NCI-H2107 (cell line): ENCODE measurements around the gene CACNA1C.

Experiments used
- DNase-seq: peaks from one replicate; lab custom pipeline; 2025; lab: John Stamatoyannopoulos, UW

Gene CACNA1C

DNA sequence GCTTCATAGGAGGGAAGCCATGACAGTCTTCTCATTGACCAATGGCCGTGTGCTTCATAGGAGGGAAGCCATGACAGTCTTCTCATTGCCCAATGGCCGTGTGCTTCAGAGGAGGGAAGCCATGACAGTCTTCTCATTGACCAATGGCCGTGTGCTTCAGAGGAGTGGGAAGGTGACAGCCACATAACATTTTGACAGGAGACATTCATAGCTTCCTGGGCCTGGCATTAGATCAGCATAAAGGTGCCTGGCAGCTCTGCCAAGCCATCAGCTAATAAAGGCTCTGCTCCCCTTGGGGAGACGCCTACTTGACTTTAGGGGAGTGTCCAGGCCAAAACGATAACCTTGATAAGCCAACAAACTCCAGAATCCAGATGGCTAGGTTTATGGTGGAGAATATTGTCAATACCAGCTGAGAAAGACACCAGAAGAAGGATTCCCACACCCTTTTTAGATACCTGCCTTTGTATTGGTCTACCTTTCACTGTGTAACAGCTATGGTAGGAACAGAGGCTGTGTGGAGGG is 468.0 kb downstream of the CACNA1C start:
- no peak for DNase-seq

DNA sequence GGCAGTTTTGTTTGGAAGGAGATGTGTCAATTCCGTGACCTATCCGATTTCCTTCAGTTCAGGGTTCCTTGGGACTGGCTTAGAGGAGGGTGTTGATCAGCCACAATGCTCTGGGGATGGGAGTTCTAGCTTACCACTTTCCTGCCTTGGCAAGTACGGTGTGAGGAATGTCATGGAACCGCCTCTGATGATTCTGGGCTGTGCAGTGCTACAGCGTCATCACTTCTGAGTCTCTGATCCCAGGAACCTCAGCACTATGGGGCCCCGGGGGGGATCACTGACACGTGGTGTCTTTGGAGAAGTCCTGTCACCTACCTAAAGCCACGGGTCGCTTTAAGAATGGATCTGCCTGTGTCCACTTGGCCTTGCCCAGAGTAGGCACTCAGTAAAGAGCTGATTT is 470.5 kb downstream of the CACNA1C start:
- no peak for DNase-seq

DNA sequence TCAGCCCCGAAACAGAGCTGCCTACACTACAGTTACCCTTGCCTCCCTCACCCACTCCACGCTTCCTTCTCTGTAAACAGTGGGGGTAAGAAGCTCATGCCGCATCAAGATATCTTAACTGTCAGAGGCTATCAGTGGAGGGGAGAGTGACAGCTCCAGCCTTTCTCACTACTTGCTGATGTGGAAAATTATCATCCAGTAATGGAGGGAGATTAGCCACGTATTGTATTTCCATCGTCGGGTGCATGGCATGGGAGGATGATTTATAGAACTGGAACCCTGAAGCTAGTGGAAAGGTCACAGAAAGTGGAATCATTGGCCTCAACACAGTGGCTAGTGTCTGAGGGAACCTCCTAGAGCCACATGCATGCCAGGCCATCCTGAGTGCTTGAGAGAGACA is 471.1 kb downstream of the CACNA1C start:
- no peak for DNase-seq

DNA sequence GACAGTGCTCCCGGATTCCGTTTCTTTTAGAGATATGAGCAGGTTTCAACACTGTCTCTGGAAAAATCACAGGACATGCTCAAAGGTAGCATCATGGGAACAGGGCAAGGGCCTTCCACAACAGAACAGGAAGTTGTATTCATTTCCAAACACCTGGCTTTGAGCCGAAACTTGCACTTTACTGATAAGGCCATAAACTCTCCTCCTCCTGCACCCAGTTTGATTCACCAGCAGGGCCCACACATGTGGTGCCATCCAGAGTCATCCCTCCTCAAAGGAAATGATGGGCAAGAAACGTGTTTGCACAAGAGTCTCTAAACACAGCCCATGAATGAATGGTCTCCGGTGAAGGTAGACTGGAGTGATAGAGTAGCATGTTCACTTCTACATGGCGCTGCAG is 473.6 kb downstream of the CACNA1C start:
- DNase-seq: no peak

DNA sequence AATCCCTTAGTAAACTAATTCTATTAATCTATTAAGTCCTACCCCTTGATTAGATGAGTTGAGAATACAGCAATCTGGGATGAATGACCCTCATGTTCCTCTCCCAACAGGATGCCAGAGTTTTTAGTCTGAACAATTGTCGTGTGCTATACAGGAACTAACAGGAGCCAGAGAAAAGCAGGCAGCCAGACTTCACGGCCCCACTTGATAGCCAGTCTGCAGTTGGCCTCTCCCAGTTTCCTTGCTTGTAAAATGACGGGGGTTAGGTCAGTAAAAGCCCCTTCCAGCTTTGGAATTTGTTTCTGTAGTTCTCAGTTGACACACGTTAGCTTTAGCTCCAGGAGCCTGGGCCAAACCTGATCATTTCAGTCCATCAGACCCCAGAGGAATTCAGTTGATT is 475.2 kb downstream of the CACNA1C start:
- no peak for DNase-seq

DNA sequence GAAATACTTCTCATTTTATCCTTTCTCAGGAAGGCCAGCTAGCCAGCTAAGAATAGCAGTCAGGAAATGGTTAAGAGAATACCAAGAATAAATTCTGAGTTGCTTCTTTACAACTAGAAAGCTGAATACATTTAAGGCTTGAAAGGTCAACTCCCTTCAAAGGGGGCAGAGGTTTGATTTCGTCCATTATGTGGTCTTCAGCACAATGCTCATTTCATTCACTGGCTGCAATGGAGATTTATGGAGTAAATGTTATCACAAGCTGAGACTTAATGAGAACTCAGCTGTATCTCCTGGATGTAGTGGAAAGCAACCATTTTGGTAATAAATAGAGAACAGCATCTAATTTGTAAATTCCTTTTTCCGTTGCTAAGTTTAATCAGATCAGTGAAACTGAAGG is 477.0 kb downstream of the CACNA1C start:
- DNase-seq: no peak

DNA sequence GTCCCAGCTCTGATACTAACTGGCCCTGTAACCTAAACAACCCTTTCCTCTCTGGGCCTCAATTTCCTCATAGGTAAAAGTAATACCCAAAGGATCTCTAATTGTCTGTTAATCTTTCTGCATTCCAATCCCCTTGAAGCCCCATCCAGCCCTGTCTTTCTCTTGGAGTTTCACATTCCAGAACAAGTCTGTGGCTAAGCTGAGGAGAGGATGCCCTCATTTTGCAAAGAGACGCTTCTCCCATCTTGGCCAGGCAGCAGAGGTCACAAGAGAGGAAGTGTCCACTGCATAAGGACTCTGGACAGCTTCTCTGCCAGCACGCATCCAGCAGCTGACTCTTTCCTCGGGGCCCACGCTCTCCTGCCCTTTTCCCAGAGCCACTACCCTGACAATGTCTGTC is 478.6 kb downstream of the CACNA1C start:
- DNase-seq: no peak

DNA sequence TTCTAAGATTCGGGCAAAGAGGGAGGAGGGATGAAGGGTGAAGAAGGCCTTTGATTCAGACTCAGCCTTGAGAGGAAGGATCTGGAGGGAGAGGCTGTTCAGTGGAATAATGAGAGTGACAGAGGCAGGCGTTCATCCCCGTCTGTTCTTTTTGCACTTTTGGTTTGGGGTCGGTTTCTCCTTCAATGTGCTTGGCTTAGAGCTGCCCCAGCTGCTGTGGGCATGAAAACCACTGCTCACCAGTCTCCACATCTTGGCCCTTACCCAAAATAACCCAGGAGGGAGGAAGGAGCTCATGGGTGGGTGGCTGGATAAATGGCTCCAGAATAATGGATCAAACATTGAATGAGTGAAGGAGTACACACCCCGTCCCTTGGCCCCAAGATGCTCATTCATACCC is 480.2 kb downstream of the CACNA1C start:
- DNase-seq: no peak

DNA sequence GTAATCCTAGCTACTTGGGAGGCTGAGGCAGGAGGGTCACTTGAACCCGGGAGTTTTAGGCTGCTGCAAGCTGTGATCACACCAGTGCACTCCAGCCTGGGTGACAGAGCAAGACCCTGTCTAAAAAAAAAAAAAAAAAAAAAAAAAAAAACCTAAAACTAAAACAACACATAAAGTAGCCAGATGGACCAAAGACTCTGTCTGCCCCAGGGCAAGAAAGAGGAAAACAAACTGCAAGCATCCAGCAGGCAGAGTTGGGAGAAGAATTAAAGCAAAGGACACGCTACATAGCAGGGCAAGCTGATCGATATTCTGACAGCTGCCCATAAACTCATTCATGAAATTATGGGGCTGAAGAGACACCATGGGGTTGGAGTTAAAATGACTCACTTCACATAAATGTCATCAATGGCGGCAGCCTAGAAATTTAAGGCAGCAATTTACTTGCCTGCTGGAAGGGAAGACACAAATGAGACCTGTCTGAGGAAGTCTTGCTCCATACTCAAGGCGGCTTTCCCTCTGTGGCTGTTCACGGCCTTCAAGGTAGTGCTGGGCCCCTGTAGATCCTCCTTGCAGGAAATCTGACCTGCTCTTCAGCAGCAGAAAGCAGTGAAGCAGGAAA is 482.9 kb downstream of the CACNA1C start:
- DNase-seq: no peak

DNA sequence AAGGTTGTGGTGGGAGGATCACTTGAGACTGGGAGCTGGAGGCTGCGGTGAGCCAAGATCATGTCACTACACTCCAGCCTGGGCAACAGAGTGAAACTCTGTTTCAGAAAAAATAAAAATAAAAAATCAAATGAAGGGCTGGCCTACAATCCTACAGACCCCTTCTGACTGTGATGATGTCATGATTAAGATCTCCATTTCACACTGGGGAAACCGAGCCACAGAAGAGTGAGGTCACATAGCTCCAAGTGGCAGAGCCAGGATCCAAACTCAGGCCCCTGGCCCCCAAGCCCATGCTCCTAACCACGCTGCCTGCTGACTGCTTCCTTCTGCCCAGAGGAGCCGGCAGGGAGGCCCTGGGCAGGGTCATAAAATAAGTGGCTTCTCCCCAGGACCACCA is 483.9 kb downstream of the CACNA1C start:
- DNase-seq: no peak

DNA sequence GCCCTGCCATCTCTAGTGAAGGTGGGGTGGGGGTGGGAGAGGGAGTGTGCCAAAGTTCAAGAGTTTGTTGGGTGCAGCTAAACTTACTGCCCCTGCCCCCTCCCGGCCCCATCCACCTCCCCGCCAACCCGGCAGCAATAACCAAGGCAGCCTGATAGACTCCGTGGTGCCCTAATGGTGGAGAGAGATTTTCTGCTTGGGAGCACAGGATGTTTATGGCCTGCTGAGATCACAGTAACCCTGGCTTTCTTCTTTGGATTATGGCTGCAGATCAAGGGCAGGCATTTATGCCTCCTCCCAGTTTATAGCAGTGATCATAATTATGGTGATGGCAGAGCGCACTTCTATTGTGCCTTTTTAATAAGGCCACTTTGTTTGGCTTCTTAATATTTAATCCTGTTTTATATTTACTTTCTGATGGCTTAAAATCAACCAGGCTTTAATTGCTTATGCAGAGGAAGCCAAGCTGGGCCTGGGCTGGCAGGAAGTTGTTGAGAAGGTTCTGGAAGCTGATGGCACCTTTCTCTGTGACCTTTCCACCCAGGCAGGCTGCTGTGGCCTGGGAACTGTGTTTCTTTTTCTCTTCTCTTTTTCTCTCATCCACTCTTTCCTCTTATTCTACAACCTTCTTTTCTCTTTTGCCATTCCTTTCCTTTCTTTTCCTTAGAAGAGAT is 485.2 kb downstream of the CACNA1C start:
- DNase-seq: no peak

DNA sequence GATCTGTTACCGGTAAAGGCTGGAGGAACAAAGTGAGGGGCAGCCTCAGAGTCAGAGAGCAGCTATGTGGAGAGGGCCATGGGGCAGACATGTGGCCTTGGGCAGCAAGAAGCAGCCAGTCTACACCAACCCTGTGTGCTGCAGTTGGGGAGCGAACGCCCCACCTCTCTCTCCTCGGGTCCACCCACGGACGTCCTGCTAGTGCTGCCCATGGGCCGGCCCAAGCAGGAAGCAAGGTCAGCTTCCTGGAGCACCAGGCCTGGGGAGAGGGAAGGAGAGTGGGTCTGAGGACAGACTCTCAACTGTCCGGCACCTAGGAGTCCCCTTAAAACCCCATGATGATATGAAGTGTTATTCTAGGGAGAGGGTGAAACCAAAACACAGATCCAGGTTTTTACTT is 487.2 kb downstream of the CACNA1C start:
- no peak for DNase-seq

DNA sequence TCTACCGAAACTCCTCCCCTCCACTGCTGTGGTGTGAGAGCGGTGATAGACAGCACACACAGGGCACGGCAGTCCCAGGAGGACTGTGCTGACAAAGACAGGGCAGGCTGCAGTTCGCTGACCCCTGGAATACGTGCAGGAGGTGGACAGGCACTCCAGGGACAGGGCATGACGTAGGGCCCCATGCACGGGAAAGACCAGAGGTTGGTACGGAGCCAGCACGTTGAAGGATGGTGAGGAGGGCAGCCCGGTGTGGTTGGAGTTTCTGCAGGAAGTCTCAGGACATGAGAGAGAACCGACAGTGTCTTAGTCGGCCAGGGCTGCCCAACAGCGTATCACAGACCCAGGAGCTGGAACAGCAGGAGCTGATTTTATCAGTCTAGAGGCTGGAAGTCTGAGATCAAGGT is 487.8 kb downstream of the CACNA1C start:
- no peak for DNase-seq

DNA sequence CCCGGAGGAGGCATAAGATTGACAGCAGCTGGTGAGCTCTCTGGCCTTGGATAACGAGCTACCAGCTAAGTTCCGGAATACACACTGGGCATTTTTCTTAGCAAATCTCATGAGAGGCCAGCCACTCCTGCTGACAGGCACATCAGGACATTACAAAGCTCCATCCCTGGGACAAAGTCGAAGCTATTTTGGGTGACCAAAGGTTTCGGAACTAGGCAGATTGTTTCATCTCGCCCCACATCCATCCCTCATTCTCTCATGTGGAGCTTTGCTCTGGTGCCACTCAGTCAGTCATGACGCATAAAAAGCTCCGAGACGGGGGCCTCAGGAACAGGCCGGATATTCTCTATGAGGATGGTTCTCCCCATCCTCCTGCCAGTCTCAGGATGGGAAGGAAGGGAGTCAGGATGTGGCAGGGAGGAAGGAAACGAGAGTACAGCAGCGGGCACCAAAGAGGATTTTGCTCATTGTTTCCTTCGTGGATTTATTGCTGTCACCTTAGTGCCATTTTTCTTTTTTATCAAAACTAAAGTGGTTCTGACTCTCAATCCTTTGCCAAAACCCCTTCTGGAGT is 488.9 kb downstream of the CACNA1C start:
- DNase-seq: no peak

DNA sequence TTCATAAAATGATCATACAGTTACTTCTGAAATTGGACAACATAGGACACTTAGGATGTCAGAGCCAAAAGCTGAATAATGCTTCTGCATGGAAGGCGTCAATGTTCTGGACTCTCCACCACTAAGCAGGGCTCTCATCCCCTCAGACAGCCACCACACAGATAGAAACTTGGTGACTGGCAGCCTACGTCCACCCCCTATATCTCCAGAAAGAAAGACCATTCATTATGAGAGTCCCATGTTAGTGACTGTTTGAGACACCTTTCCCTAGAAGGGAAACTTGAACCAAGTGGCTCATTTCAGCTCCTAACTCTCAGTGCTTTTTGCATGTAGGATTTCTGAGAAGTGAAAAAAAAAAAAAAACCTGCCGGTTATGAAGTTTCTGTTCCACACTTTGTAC is 491.0 kb downstream of the CACNA1C start:
- DNase-seq: no peak

DNA sequence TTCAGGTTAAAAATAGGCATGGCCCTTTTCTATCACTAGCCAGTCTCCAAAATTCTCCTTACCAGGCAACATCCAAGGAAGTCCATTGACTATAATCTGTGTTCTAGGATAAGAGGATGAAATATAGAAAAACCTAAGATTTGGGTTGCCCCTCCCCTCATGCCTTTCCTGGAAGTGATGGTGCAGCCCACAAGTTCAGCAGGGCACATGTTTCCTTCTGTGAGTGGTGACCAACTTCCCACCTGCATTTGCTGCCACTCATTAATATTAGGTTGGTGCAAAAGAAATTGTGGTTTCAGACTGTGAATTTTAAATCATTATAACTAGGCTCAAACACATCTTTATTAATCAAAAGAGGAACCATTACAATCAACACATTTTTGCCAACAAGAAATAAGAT is 491.4 kb downstream of the CACNA1C start:
- no peak for DNase-seq

DNA sequence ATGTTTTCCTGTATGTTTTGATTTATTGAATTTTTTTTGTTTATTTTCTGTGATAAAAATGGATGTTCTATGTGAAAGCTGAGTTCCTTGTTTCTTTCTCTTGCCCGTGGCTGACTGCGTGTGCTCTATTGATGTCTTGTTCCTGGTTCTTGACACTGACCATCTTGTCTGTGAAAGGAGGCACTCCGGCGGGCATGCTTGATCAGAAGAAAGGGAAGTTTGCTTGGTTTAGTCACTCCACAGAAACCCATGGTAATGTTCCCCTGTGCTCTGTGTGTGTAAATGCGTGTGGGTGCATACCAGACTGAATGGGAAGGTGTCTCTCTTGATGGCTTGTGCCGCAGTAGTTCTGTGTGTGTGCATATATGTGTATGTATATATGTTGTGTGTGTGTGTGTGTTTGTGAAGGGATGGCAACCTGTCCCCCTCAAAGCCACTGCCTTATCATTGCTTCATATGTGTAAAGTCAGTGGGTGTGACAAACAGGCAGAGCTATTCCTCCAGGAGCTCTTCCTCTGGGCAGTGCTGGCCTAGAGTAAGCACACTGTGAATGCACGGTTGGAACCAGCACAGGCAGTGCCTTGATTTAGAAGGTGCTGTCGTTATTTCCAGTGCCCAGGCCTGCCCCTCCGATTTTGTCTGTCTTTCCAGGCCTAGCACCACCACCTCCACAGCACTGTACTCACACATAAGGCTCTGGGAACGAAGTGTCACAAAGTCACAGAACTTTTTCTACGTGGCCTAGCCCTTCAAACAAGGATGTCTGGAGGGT is 494.7 kb downstream of the CACNA1C start:
- DNase-seq: no peak

DNA sequence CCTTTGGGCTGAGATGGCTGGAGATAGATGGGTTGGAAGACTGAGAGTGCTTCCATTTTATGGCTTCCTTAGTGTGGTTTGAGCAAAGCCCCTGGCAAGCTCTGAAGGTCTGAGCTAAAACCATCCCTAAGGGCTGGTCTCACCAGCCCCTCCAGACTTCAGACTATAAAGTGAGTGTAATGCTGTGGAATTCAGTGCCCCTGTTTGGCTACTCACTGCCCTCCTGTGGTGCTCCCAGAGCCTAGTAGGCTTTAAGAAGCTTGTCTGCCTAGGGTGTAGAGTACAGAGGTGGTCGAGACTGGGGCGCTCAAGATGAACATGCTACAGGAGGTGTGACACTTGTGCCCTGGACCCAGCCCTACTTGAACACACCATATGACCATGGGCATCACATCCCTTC is 495.3 kb downstream of the CACNA1C start:
- no peak for DNase-seq

DNA sequence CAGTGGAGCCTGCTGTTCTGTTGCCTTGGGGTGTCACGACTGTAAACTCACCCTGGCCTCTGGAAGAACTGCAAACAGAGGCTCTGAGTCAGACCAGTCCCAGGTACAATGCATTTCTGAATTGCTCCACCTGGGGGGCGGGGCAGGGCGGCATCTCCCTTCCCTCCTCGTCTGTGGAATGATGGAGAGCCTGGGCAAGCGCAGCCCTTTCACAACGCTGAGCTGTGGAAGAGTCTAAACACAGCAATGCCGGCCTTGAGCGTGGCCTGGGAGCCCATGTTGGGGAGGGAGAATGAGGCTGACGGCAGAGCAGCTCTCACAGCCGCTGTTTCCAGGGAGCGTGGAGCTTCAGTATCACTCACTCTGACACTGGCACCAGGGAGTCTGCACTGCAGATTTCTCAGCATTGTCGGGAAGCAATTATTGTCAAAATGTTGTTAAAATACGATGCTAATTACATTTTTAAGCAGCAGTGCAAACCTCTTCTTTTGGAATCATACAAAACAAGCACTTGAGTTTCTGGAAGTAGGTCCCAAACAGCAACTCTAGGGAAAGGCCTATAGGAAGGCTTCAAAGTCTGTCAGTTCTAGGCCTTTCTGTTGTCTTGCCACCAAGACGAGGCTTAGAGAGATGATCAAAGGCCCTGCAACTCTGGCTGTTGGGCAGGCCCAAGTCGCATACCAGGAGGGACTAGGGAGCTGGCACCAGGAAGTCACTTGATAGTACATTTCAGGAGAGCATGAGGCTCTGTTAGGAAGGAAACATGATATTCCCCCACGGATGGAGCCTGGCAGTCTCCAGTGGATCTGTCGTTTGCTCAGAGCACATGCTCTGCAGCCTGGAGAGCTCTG is 498.0 kb downstream of the CACNA1C start:
- DNase-seq: no peak

DNA sequence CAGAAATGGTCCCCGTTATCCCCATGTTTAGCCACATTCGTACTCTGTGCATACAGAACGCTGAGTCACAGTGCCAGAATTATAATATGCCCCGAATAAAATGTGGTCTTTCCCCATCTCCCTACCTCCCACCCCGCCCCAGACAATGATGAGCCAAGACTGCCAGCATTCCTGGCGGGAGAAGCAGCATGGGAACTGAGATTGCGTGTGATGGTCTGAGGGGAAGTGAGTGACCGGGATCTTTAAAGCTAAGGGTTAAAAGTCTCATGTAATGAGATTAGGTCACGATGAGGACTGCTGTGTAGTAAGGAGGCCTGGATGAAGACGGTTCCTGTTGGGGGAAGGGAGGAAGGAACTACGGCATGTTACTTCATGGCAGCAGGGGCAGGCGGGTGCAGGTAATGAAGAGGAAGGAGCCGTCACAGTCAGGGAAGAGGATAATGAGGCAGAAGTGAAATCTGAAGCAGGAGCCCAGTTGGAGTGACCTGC is 498.7 kb downstream of the CACNA1C start:
- no peak for DNase-seq

DNA sequence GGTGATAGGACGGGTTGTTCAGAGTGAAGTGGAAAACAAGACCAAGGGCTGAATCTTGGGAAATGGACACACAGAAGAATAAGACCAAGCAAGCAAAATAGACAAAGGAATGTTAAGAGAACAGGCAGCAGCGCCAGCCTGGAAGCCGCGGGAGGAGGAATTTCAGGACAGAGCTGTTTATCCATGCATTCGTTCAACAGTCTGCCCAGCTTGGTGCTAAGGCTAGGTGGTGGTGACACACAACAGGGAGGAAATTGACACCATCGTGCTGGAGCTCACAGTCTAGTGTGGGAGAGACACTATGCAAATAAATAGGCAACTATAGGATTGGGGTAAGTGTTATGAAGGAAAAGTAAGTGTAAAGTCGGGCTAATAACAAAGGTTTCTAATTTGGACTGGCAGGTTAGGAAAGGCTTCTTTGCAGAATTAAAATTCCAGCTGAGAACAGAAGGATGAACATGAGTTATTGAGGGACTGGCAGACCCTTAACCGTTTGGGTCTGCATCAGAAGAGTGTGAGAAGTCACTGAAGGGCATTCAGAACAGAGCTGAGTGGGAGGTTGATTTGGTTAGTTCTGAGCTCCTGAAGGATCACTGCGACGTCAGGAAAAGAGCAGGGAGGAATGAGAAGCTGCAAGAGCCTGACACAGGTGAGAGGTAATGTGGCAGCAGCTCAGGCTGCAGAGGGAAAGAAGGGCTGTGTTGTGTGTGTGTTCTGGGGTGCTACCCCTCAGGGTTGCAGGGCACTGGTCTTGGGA is 499.4 kb downstream of the CACNA1C start:
- no peak for DNase-seq
